NCI-H2227 (cell line): ENCODE measurements around the gene PTPRM.

ENCODE experiments used
- DNase-seq: peaks from one replicate; lab custom pipeline; 2025; ENCODE audit not compliant: unreplicated experiment; lab: John Stamatoyannopoulos, UW

The PTPRM gene

DNA sequence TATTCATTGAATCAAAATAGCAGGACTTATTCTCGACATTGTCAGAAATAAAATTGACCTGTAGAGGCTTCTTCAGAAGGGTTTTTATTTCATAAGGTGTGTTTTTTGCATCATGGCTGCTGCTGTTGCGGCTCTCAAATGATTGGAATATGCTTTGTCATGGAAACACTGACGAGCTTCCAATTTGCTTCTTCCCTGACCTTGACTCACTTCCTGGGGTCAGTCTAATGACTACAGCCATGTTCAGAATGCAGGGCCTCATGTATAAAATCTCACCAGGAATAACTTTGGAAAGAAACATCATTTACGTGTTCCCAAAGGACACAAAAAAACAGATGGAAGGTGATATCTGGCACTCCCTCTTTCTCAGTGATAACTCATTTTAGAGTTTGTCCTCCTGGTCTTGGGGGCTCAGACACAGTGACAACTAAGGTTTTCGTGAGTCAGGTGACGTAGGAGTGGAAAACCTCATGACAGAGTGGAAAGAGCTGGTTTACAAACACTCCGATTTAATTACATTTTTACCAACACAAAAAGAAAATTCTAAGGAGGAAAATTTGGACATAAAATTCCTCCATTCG lies 575.1 kb downstream of the PTPRM start:
- DNase-seq = no peak

DNA sequence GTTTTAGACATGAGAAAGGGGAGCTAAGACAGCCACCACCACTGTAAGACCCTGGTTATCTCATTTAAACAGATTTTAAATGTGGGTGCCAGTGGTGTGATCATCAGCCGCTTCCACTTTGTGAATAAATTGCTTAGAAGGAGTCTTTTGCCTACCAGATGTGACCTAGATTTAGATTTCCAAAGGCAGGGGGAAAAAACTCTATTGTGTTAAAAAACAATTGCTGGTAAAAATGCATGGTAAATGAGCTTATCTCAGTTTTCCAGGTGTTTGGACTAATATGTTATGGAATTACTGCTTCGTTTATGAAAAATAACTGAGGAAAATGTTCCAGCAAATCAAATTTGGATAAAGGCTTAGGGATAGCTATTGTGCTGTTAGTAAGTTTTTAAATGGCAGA lies 575.8 kb downstream of the PTPRM start:
- no peak for DNase-seq

DNA sequence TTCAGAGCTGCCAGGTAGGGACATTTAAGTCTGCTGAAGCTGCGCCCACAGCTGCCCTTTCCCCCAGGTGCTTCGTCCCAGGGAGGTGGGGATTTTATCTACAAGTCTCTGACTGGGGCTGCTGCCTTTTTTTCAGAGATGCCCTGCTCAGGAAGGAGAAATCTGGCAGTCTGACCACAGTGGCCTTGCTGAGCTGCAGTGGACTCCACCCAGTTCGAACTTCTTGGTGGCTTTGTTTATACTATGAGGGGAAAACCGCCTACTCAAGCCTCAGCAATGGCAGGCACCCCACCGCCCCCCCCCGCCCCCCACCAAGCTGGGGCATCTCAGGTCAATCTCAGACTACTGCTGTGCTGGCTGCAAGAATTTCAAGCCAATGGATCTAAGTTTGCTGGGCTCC lies 584.1 kb downstream of the PTPRM start:
- no peak for DNase-seq

DNA sequence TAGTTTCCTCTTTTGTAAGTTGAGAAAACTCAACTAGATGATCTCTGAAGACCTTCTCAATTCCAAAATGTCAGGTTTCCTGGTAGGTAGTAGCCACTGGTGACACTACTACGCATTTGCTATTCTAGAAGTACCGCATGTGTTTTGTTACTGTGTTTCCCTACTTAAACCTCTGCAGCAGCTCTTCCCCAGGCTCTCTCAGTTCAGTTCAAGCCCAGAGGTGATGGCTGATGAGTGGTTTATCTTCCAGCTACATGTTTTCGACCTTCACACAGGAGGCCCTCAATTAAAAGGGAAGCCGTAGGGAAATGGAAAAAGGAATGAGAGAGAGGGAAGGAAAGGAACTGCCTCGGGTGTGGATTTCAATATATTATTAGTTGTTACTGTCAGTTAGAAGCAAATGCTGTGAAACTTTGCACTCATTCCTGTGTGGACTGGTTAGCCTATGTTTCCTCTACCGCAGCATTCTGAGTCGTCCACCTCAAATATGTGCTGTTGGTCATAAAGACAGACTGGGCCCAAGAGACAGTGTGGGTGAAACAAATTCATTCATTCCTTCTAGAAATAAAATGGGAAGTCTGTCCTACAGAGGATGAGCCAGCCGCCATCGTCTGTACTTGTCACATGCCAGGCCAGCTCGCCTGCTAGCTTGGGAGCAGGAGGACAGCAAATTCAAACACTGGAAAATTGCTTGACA lies 586.9 kb downstream of the PTPRM start:
- DNase-seq = no peak

DNA sequence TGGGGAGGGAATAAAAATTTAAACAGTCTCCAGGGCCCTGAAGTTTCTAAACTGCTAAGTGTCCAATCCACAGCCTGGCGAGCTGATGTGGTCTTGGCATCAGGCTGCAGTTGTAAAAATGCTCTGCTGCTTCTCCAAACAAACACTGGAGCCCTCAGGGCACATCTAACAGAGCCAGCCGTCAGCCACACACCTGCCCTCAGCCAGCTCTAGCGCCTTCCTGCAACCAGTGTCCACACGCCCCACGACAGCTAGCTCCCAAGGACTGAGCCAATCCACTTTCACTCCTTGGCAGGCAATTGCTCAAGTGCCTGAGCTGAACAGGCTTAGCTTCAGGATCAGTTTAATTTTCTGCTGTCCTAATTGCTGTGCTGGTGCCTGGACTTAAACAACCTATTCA lies 595.7 kb downstream of the PTPRM start:
- no peak for DNase-seq

DNA sequence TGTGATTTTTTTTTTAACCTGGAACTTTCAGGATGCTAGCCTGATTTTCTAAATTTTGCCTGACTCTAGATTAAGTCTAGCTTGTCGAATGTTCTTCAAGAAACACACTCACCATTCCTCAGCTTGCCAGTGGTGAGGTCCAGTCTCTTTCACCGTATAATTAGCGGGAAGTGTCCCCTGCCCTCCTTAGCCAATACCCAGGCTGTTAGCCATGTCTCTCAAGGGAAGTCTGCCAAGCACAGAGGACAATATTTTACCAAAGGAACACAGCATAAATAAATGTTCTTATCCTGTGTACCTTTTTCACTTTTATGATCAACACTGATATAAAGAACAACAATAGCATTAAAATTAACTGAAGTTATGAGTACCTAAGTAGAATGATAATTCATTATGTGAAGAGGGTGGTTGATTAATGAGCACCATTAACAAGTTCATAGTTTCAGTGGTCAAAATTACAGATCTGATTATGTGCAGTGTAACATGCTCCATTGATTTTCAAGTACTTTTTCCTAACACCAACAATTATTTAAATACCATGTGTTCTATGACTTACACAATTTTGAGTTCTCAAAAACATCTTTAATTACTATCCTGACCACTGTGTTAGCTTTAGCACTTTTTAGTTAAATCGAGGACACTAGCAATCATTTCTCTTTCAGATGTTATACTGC lies 596.3 kb downstream of the PTPRM start:
- no peak for DNase-seq

DNA sequence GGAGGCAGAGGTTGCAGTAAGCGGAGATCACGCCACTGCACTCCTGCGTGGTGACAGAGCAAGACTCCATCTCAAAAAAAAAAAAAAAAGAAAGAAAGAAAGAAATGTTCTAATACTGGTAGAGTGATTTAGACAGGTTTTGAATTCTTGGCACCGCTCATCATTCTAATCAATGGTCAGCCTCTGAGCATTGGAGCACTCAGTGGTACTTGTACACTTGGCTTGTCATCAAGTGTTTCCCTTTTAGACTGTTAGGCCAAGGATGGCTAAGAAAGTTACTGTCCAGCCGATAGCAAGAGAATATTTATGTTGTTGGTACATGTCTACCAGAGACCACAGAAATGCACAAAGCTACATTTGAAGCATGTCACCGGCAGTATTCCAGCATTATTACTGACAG lies 598.0 kb downstream of the PTPRM start:
- no peak for DNase-seq

DNA sequence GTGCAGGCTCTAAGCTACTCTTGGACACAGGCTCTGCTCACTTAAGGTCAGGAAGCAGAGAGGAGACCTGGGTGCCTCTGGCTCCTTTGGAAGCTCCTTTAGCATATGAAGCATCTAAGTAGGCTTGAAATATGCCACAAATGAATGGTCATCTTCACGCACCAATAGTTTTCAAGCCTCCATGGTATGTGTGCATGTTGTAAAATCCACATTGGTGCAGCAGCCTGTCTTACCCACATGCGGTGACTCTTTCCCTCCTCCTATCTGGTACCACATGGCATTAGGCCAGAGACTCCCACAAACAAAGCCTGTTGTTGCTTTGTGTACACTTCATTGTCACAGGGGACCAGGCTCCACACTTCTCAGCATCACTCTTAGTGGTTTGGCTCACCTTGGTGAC lies 599.9 kb downstream of the PTPRM start:
- no peak for DNase-seq

DNA sequence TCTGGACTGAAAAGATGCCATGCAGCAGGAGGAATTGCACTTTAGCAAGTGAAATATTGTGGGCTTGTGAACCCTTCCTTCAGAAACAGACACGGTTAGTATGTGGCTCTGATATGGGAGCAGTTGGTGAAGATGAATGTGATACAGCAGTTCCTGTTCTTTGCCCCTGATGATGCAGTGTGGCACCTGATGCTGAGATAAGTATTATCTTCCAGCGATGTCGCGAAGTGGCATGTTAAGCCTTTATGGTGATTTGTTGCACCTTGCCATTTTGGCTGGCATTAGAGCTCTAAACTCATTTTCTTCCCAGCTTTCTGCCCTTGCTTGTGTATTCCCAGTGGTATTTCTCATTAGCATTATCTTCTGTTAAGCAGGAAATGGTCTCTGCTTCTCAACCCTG lies 600.6 kb downstream of the PTPRM start:
- no peak for DNase-seq

DNA sequence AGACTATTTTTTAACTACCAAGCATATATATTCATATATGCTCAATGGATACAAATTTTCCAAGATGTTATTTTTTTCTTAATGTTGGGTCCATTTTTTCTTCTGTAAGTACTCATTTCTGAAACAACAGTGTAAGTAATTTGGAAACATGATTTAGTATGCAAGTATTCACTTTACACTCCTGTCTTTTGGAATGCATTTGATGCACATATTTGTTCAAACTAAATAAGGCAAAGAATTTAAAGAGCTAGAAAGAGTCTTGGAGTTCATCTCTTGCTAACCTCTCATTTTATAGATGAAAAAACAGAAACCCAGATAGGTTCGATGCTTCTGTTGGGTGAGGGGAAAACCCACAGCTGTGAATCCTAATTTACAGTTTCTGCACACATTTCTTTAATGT lies 602.6 kb downstream of the PTPRM start:
- no peak for DNase-seq

DNA sequence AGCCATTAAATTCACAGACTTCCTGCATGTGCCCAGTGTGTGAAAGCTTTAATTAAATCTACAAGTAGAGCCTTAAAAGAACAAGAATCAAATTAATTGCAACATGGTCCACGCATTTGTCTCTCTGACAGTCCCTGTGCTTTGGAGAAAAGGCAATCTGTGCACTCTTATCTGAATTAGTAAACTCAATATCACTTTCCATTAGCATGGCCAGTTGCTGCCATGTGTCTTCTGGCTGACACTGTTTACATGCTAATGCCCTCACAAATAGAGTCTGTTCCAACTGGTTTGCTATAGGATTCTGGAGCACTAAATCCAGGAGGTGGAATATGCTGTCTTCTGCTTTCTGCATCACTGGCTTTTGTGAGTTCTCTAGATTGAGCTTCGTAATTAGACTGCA lies 607.7 kb downstream of the PTPRM start:
- no peak for DNase-seq

DNA sequence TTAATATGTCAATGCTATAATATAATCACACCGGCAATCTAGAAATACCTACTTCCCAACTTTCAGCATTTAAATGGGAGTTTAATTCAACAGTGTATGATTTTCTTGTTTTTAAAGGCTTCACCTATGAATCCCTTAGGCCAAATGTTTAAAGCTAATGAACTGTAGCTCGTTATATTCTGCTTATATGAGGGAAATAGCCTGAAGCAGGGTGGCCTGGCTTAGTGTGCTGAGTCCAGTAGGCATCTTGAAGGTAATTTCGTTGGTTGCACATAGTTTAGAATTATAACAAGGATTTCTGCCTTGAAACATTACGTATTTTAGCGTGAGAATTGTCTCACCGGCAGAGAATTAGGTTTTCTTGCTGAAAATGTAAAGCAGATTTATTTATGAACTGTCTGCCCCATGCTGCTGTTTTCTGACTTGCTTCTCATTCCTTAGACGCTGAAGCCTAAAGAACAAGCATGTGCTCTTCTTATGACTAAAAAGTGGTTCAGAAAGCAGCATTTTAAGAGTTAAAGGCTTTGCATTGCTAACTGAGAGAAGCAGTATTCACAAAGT lies 608.5 kb downstream of the PTPRM start:
- DNase-seq = no peak

DNA sequence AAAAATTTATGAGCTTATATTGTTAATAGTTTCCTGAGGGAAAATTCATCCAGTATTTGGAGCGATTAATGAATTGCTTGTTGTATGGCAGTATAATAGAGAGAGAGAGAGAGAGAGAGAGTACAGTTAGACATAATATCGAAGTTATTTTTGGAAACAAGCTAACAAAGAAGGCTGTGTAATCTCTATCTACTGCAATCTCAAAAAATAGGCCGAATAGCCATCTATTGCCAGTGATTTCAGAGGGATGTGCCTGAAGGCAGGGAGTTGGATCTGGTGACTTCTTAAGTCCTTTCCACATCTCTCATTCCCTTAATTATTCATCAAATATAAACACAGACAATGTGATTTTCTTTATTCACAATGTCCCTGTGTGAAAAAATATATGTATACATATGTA lies 609.0 kb downstream of the PTPRM start:
- DNase-seq = no peak

DNA sequence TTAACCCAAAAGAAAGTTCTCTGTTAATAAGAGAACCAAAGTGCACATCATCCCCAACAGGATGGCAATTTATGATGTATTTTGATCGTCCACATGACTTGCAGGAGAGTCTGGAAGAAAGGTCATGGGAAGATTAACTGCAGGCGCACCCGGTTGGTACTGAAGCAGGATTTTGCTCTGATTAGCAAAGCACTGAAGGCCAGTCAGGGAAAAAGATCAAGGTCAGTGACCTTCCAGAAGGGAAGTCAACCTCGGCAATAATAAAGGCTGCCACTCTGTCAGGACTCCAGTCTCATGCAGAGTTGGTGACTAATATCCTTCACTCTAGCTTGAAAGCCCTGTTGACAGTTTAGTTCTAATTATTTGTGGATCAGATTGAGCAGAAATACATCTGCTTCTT lies 609.4 kb downstream of the PTPRM start:
- DNase-seq = no peak

DNA sequence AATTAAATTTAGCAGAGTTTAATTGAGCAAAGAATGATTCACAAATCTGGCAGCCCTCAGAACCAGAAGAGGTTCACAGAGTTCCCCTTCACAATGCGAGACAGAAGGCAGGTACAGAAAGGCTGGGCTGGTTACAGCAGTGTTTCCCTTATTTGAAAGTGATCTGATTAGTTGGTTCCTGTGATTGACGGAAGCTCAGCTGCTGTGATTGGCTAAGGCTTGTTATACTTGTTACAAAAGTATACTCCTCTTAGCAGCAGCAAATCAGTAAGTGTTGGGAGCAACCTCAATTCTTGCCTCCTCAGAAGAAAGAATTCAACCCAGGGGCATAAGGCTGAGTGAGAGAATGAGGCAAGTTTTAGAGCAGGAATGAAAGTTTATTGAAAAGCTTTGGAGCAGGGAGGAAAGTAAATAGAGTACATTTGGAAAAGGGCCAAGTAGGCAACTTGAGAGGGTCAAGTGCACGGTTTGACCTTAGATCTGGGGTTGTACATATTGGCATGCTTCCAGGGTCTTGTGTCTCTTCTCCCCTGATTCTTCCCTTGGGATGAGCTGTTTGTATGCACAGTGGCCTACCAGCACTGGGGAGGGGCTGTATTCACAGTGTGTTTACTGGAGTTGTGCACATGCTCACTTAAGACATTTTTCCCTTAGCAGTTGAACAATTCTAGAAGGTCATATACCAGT lies 610.4 kb downstream of the PTPRM start:
- no peak for DNase-seq

DNA sequence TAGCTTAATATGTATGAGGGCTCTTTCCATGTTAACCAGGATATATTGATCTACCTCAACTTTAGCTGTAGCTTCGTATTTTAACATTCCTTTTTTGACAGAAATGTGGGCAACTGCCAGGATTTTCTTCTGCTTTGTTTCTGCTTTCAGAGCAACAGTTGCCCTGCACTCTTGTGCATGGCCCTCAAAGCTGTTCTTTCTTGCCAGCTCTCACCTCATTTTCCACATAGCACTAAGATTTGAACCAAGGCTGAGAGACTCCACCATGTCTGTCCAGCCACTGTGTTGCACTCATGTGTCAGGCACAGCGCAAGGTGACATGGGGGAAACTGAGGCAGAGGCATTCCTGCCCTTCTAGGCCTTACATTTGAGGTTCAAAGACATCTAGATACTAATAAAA lies 619.3 kb downstream of the PTPRM start:
- no peak for DNase-seq

DNA sequence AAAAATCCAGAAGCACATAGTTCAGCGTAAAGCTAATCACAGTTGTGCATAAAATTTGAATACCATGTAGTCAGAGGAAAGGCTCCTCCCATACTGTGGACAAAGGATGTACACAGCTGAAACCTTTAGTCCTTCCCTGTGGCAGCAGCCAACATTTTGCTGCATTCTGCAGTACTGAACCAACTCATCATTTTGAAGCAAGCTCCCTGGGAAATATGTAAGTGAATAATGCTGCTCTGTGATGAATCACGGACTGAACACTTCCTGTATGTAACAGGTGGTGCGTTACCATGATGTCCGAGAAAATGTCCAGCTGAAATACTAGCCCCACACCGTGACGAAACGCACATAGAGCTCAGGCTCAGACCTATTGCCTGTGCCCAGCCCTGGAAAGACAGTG lies 621.1 kb downstream of the PTPRM start:
- no peak for DNase-seq

DNA sequence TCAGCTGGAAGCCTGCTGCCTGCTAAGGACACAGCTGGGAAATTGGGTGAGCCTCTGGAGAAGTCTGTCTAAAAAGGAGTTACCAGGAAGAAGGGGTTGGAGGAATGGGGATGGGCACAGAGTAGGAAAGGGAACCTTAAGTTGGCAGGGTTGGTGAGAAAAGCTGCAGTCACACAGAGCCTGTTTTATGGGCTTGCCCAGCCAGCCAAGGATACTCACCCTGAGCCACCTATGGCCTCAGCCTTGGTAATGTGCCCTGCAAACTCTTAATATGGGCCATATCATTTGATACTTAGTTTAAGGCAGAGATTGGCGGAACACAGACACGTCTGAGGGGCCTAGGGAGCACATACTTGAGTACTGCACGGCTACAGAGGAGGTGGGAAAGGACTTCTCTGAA lies 623.9 kb downstream of the PTPRM start:
- no peak for DNase-seq

DNA sequence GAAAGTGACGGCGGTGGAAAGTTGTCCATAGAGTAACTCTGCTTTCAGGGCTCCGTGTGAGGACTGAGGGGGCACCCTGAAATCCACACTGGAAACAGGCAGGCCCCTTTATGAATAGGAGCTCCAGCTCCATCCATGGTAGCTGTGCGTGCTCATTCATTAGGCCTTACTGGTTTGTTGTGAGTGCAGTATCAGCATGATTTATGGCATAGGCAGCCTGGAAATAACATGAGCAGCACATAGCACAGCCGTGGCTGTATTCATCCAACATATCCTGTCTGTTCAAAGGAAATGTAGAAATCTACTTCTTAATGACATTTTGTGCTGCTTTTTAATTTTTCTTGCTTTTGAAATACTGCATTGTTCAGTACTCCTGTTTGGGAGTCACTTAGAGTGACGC lies 627.3 kb downstream of the PTPRM start:
- DNase-seq = no peak

DNA sequence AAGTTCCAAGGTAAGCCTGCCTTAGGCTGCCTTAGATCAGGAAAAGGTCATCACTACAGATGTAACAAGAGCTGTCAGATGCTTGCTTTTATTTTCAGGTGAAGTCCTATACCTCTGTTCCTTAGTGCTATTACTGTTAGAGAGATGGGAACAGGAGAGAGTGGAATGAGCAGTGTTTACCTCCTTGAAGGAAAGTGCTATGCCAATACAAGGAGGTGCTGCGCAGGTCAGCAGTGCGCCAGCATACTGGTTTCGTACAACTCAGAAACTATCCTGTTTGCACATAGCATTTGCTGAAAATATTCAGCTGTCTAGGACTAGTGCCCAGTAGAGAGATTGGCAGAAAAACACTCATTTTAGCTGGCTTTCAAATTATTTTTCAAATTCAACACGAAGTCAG lies 629.1 kb downstream of the PTPRM start:
- DNase-seq = no peak

DNA sequence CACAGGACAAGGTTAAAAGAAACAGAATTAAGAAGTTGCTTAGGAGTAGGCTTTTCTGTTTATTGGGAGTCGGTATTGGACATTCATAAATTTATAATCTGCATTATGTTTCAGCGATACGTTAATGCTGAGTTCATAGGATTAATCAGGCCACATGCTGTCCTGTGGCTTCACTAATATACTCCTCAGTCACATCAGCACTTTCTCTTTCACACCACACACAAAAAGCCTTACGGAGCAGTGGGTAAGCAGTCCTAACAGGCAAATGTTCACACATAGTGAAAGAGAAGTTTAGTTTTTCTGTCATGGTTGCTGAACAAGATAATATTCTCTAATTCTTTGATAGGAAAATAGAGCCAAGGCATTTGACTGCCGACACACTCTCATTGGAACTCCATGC lies 630.4 kb downstream of the PTPRM start:
- DNase-seq = no peak

DNA sequence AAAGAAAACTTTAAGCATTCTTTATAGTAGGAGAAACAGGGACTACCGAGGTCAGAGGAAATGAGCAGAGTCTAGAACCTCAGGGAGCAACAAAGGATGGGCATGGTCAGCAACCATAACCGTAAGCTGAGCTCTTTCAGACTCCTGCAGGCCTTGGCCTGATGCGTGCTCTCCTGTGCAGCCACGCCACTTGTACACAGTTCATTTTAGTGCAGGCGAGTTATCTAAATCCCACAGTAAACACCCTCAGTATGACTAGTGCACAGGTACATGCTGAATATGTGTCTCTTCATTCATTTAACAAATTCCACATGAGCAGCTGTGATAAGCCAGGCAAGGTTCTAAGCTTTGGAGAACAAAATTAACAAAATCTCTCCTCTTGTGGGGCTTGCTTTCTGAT lies 640.9 kb downstream of the PTPRM start:
- no peak for DNase-seq
